D721Med (cell line): ENCODE measurements around the gene TIPRL.

ENCODE experiments used
- DNase-seq: peaks from one replicate; pipeline ENCODE4 v3.0.0; 2011; ENCODE audit warnings: low spot score; ENCODE audit not compliant: insufficient read length
- FAIRE-seq: peaks from 2 replicates; lab custom pipeline; 2011; peaks lifted over from hg19 to GRCh38; lab: Jason Lieb, UNC
- TF ChIP-seq, protein P1 (sequence below): IDR thresholded peaks from 2 replicates; pipeline ENCODE4 v1.5.1; 2012; ENCODE audit warnings: mild to moderate bottlenecking, control low read depth; ENCODE audit not compliant: insufficient read depth; ENCODE audit errors: missing control alignments

The TIPRL gene

GRCh38 chr1:168216171-168216570 lies 37.4 kb downstream of the TIPRL start:
- no peak for FAIRE-seq
- DNase-seq = no peak
- TF ChIP-seq, protein P1, sequence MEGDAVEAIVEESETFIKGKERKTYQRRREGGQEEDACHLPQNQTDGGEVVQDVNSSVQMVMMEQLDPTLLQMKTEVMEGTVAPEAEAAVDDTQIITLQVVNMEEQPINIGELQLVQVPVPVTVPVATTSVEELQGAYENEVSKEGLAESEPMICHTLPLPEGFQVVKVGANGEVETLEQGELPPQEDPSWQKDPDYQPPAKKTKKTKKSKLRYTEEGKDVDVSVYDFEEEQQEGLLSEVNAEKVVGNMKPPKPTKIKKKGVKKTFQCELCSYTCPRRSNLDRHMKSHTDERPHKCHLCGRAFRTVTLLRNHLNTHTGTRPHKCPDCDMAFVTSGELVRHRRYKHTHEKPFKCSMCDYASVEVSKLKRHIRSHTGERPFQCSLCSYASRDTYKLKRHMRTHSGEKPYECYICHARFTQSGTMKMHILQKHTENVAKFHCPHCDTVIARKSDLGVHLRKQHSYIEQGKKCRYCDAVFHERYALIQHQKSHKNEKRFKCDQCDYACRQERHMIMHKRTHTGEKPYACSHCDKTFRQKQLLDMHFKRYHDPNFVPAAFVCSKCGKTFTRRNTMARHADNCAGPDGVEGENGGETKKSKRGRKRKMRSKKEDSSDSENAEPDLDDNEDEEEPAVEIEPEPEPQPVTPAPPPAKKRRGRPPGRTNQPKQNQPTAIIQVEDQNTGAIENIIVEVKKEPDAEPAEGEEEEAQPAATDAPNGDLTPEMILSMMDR = no peak

DNA sequence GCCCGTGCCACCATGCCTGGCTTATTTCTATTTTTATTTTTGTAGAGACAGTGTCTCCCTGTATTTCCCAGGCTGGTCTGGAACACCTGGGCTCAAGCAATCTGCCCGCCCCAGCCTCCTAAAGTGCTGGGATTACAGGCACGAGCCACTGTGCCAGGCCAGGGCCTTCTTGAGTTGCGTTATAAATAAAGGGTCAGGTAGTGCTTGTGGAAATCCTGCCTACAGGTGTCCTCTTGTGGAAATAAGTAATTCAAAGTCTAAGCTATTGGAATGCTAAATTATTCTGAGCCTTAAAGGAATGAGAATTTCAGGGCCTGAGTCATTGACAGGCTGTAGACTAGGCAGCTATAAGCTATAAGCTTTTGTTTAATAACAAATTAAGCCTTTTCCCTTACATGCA lies 38.9 kb downstream of the TIPRL start:
- FAIRE-seq (no peak), DNase-seq (no peak)
- TF ChIP-seq, protein P1 = no peak

DNA sequence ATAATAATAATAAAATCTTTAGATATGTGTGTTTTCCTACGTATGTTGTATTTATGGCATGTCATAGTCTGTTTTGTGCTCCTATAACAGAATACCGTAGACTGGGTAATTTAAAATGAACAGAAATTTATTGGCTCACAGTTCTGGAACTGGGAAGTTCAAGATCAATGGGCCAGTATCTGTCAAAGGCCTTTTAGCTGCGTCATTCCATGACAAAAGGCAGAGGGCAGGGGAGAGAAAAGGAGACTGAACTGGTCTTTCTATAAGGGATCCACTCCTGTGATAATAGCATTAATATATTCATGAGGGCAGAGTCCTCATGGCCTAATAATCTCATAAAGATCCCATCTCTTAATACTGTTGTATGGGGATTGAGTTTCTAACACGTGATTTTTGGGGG lies 39.9 kb downstream of the TIPRL start:
- DNase-seq (no peak), FAIRE-seq (no peak)
- TF ChIP-seq, protein P1 = no peak

DNA sequence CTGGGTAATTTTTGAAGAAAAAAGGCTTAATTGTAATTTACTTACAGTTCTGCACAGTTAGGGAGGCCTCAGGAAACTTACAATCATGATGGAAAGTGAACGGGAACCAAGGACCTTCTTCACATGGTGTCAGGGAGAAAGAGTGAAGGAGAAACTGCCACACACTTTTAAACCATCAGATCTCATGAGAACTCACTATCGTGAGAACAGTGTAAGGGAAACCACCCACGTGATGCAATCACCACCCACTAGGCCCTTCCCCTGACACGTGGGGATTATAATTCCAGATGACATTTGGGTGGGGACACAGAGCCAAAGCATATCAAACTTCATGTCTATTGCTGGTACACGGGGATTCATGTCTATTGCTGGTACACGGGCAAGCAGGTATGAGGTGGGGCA lies 41.7 kb downstream of the TIPRL start:
- TF ChIP-seq, protein P1 = no peak
- no peak for DNase-seq
- FAIRE-seq = no peak

- TF ChIP-seq, protein P1 = no peak
- DNase-seq (no peak), FAIRE-seq (no peak)
Measured at GRCh38 chr1:168221275-168221674, 42.5 kb downstream of the TIPRL start.

GRCh38 chr1:168223261-168223660 lies 44.5 kb downstream of the TIPRL start:
- TF ChIP-seq, protein P1 = no peak
- FAIRE-seq (no peak), DNase-seq (no peak)

- no peak for DNase-seq
- no peak for FAIRE-seq
- TF ChIP-seq, protein P1 = no peak
Measured at GRCh38 chr1:168223681-168224540, 45.1 kb downstream of the TIPRL start.
